Measurements from ENCODE around the gene AKAP12.

The AKAP12 gene

DNA sequence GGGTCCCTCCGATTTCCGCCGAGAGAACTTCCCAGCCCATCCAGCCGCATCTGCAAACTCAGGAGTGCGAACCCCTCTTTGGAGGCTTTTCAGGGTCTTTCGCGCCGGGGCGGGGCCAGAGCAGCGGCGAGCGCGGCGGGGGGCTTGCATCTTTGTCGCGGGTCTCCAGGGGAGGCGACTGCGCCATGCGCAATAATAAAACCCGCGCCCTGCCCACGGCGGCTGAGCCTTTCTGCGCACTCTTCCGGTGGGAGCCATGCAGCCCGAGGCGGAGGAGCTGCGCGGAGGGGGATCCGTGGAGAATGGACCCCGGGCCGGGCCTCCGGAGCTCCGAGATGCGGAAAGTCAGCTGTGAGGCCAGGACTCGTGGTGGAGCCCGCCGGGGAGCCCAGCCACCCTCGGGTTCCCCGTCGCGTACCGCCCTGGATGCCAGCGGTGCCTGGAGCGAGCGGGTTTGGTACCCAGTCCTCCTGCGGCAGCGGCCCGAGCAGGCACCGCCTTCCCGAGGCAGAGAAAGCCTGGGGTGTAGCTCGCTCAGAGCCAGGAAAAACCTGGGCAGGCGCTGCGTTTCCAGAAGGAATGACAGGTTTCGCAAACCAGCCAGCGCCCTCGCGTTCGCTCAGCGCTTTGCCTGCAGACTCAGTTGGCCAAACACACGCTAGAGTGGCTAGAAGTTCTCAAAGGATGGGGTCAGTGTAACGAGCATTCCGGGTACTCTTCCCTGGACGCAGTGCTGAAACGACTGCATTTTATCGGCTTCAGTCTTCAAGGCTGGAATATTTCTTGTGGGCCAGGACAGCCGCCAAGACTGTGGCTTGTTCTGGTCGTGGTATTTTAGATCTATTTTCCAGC lies 1.2 kb downstream of the AKAP12 start:
- no peak for DNase-seq

DNA sequence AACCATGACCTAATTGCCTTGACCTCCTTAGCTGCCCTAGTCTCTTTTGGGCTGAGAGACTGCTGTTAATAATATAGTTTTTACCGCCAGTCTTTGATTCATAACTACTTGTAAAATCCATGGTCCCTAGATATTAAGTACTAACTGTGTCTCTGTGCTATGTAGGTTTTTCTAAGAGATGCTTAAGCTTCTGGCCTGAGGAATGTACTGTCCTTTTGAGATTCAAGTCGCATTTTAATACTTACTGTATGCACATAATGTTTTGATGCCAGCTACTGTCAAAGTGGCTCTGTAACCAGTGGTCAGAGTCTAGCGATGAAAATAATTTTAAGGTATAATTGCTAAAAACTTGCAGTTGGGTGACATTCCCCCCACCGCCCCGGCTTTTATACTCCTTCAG lies 2.1 kb downstream of the AKAP12 start:
- DNase-seq: no peak

DNA sequence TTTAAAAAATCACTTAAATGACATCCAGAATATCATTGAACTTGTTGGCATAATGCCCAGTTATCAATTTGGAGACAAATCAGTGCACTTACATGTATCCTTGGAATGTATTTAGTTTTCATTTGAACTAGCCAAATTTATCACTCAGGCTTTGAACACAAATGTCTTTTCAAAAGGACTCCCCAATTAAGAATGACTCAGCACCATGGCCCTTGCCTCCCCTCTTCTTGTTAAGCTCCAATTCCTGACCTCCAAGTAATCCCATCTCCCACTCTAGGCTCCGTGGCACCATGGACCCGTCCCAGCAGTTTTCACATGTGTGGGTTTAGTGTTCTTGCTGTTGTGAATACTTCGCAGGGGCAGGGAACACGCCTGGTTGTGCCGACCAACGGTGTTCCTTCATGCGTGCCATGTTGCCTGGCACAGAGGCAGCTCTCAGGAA lies 2.7 kb downstream of the AKAP12 start:
- DNase-seq: no peak

DNA sequence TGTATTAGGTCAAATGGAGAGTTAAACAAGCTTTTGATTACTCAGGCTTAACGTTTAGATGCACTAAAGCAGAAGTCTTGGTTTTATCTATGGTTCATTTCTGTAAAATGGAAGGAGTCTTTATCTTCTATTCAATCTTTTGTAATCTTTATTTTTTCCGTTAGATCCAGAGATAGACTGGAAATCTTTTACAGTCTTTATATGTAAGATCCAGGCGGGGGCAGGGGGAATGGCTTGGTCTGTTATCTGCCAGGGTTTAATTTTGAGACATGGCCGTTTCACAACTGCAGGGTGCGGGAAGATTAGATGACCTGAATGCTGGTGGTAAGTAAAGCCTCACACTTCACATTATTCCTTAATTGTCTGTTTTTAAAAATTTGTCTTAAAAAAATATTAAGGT lies 3.7 kb downstream of the AKAP12 start:
- no peak for DNase-seq

DNA sequence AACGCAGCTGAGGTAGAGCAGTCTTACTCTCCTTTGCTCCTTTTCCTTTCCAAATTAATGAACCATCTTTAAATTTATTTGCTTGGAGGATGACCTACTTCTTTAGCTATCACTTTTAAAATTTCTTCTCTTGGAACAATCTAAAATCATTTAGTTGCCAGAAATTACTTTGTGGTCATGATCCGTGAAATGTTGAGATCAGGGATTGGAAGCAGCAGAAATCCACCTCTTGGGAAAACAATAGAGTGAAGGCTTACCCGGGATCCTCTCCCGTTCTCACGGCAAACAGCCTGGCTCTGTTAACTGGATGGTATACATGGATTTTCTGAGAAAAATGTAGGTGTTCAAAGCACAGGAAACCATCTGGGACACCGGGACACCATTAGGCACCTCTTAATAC lies 7.7 kb downstream of the AKAP12 start:
- no peak for DNase-seq

DNA sequence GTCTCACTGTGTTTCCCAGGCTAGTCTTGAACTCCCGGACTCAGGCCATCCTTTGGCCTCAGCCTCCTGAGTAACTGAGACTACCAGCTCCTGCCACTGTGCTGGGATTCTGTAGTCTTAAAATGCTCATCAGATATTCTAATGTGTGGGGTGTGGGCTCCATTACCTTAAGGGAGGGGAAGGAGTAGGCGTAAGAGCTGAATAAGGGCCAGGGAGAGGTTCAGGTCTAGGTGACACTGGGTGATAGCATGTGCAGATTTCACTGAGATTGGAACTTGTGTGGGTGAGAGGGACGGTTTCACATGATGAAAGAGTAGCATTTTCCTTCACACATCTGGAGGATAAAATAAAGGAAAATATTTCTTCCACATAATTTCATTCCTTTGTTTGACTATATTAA lies 8.5 kb downstream of the AKAP12 start:
- DNase-seq: no peak

DNA sequence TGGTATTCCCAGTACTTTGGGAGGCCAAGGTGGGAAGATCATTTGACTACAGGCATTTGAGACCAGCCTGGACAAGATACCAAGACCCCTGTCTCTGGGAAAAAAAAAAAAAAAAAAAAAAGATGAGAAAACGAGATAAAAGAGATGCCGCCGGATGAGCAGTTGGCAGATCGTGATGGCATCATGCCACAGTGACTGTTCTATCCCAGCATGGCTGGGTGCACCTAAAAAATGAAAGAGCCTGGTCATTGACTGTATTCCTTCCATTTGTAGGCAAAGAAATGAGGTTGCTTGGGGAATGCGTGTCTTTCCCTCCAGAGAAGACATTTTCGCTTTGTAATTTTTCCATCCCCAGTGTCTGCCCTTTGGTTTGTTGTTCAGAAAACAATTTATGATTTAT lies 12.9 kb downstream of the AKAP12 start:
- DNase-seq: no peak

DNA sequence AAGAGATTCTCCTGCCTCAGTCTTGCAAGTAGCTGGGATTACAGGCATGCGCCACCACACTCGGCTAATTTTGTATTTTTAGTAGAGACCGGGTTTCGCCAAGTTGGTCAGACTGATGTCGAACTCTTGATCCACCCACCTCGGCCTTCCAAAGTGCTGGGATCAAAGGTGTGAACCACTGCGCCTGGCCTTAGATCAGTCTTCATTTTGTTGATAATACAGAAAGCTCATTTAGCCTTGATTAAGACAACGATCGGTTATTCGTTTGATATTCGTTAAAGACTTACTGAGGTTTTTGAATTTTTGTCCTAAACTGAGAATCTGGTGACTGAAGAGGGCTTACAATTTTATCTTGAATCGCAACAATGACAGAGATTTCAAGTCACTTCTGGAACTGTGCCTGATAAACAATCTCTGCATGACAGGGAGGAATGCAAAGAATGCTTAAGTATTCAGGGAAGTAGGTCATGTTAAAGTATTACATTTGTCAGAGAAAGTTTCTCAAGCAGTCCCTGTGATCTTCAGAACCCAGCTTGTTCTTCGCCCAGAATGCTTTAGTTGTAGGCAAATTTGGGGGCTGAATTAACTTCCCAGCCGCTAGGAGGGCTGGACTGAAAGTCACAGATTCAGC lies 14.8 kb downstream of the AKAP12 start:
- no peak for DNase-seq

DNA sequence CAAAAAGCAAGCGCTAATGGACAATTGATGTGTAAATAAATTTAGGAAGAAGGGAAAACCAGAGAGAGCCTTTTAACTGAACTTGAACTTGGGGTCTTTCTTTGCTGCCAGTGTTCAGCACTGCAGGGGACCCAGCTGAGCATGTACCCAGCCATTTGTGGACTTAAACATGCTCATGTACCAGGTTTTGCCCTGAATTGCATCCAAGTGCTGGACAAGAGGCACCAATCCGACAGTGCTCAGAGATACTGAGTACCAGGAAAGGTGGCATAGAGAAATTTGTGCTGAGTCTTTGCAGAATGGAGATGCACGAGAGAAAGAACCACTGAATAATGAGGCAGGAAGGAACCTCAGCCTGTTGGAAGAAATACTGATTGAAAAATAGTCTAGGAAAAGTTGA lies 16.0 kb downstream of the AKAP12 start:
- no peak for DNase-seq

DNA sequence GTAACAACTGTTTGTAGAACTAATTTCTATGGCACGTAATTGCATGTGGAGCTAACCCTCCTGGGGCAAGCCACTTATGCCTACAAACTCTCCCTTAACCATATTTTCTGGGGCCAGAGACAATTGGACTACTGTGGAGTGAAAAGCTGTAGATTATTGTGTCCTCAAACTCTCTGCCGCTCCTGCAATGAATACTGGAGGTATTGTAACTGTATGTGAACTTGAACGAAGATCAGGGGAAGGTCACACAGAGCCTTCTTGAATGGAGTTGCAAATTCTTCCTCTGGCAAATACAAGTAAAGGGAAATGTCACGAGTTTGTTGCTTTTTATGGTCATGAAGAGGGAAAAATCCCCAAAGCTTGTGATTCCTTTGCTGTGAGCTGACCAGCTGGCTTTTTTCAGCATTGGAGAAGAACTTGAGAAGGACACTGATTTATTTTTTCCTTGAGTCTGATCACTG lies 18.2 kb downstream of the AKAP12 start:
- no peak for DNase-seq

DNA sequence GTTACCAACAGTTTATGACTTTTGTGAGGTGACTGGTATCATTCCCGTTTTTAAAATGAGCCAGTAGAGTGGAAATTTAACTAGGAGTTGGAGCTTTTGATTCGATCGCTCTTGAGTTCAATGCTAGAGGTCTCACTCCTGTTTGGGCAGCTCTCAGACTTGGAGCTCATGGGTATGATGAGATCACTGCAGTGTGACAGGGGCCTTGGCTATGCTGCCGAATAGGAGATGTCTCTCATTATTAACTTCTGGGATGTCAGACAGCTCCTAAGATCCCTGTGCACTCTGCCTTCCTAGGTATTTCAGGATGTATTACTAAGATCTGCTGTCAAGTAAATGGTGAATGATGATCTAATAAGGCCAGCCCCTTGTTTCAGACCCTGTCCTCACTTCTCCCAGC lies 20.4 kb downstream of the AKAP12 start:
- no peak for DNase-seq

DNA sequence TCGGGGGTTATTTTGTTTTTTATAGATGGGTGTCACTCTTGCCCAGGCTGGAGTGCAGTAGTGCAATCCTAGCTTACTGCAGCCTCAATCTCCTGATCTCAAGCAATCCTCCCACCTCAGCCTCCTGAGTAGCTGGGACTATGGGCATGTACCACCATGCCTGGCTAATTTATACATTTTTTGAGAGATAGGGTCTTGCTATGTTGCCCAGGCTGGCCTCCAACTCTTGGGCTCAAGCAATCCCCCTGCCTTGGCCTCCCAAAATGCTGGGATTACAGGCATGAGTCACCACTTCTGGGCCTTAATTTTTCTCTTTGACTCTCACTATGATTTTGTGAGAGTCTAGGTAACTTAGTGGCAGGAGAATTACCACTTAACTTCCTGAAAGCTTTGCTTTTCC lies 23.3 kb downstream of the AKAP12 start:
- no peak for DNase-seq

DNA sequence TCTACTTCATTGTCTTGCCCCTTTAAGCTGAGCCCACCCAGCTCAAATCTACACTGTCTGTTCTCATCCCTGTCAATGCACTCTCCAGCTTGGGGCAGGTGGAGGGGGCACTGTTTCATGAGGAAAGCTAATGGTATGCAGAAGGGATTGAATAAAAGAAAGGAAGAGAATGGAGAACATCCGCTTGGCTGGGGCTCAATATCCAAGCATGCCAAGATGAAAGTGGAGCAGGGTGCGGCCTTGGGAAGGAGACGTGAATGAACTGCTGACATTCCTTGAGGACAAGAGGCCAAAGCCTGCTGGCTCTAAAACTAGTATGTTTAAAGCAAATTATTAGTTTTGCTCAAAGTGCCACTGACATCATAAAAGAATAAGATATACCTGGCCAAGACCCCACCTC lies 24.2 kb downstream of the AKAP12 start:
- no peak for DNase-seq

DNA sequence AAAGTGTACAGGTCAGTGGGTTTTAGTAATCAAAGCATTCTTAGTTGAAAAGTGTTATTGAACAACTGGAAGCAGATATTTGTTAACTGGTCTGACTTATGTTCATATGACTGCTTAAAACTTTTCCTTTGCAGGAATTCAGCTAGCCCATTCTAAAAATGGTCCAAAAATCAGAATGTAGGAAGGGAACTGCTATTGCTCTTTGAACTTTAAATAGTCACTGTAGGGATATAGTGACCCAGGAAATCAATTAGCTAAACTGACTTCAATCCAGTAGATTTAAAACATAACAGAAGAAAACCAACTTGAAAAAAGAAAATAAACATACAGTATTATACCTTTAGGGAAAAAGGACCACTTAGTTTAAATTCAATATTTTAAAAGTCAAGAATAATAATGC lies 25.5 kb downstream of the AKAP12 start:
- DNase-seq: no peak

DNA sequence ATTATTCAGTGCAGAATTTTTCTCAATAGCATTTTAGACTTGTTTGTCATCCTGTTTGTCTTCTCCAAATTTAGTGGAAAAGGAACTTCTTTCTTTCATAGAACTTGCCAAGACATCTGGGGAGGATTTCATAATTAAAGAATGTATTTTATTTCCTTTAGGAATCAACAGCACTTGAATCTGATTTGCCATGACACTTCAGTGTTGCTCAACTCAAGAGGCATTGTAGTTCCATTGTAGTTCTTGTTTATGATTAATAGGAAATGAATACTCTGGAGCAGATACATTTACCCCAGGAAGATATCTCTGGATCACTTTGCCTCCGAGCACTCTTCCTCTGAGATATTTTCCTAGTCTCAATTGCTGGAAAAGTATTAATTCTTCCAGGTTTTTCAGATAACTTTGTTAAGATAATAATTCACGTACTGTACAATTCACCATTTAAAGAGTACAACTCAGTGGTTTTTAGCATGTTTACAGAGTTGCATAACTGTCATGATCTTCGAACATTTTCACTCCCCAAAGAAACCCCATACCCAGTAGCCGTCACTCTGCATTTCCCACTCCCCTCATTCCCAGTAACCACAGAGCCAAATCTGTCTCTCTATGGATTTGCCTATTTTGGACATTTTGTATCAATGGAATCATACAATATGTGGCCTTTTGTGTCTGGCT lies 29.7 kb downstream of the AKAP12 start:
- no peak for DNase-seq

DNA sequence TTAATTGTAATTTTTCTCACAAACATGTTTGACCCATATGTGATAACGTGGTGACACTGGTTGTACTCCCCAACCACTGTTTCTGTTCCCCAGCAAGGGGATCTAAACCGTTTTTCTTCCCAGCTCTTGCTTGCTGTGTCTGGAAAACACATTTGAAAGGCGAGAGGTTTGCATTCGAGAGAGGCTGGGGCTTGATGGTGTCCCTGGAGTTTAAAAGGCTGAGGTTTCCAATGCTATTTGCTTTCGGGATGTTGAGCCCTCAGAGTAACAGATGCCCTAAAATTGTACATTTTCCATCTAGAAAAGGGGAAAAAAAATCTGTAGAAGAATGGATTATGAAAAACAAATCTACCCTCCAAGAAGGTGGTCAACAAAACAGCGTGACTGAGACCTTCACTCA lies 35.4 kb downstream of the AKAP12 start:
- DNase-seq: no peak

DNA sequence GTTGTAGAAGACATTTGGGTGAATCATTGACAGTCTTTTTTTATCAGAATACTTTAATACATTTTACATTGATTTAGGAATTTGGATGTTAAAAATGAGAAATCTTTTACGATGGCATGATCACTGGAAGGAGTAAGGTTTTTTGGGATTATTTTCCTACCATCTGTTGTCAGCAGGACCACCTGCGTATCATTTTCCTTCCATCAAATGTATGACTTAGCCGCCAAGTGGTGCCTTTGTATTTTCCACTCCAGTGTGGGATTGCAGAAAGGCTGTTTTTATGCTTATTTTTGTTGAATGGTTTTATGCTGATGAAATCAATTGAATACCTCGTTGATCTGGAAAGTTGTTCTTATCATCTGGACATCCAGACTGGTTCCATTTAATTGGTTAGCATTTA lies 35.8 kb downstream of the AKAP12 start:
- no peak for DNase-seq

DNA sequence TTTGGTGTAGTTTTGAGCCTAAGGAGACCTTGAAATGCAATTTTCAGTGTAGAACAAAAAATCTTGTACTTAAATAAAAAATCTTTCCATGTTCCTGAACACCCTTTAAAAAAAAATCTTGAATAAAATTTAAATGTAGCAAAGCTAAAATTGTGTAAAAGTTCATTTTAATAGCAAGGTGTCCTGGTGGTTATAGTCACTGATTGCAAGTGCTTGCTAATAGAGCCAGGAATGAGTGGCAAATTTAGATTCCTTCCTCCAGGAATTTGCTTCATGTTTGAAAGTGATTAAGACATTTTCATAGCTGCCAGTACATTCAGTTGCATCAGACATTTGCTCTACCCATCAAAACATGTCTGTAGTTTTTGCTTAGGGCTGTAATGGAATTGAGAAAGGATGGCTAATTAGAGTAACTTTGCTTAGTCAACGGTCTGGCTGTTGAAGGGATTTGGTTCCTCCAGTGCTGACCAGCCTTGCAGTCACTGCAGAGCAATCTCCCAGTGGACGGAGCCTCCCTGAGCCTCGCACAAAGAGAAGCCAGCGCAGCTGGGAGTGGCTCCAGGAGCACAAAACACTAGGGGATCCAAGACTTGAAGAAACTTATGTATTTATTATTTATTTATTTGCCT lies 36.5 kb downstream of the AKAP12 start:
- DNase-seq: no peak

DNA sequence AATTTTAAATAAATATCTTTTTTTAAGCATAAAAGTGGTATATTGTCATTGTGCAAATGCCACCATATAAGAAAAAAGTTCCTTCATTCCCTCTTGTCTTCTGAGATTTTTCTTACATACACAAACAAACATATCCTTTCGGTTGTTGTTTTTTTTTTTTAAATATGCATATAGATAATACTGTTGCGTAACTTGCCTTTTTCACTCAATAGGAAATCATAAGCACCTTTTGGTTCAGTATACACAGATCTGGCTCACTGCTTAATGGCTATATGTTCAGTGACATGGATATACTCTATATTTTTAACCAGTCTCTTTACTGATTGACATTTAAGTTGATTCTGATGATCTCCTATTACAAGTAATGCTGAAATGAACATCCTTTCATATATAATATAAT lies 40.1 kb downstream of the AKAP12 start:
- no peak for DNase-seq

DNA sequence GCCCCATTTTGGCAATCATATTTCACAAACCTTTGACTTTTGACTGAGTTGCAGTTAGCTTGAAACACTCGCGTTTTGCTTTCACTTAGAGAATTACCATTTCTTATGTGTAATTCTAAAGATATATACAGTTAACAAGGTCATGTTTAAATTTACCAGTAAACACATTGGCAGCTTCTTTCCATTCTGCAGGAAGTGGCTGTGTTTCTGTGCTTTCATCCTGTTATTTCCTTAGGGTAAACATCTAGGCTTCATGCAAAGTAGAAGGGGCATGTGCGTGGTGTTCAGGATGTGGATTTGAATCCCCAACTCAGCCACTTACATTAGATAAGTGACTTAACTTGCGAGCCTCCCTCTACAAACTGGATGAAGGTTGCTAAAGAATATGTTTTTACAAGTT lies 41.1 kb downstream of the AKAP12 start:
- DNase-seq: no peak

DNA sequence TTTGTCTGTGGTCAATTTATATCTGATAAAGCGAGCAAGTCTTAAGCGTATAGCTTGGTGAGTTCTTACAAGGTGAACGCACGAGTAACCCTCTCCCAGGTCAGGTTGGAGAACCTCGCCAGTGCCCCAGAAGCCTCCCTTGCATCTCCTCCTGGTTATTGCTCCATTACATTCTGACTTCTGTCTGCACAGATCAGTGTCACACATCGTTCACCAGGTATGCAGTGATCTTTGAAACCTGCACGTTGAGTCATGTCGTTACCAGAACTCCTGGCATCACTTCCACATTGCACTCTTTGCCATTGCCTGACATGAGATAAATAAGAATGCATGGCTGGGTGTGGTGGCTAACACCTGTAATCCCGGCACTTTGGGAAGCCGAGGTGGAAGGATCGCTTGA lies 44.2 kb downstream of the AKAP12 start:
- DNase-seq: no peak

DNA sequence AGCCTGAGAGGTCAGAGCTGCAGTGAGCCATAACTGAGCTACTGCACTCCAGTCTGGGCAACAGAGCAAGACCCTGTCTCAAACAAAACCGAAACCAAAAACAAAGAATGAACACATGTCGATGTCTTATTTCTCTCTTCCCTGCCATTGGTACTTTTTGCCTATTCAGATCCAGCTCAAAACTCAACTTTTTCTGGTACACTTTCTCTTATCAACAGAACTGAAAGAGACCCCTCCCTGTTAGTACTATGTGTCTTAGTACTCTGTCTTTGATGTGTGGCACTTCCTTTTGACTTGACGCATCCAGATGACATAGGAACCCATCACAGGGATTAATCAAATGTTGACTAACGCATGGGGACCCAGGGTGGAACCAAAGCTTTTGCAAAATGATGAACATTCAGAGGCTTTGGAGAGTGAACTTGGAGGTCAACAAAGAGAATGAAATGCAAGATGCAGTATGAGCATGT lies 44.8 kb downstream of the AKAP12 start:
- no peak for DNase-seq

DNA sequence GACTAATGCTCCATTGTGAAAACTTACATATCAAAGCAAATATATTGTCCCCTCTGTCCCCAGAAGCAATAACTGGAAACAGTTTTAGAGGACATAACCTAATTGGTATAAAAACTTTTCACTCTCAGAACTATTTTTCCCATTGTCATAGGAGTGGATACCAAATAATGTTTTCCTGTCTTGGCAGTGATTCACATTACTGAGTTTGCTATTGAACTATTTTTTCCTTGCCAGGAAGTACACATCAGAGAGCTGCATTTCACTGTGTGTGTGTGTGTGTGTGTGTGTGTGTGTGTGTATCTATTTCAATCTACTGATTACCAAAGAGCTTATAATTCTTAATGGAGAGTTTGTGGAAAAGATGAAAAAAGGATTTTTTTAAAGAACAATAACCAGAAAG lies 45.4 kb downstream of the AKAP12 start:
- DNase-seq: no peak

DNA sequence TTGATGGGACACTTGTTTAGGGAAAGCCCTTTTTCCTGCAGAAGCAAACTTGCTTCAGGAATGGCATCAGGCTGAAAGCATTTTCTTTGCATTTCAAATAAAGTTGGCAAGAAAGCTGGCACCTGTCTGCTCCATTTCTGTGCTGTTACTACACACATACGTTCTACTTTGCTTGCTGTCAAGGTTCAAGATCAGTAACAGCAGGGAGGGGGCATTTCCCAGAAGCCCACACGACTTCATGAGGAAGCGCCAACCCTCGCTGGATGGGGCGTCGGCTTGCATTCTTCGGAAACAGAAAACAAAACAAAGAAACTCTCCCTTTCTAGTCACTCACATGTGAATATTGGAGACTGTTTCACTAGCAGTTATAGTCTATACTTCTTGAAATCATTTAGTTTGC lies 46.4 kb downstream of the AKAP12 start:
- DNase-seq: no peak

Data from NCI-H510A (cell line).